Measurements from ENCODE around the gene NR2C2.

Gene NR2C2

DNA sequence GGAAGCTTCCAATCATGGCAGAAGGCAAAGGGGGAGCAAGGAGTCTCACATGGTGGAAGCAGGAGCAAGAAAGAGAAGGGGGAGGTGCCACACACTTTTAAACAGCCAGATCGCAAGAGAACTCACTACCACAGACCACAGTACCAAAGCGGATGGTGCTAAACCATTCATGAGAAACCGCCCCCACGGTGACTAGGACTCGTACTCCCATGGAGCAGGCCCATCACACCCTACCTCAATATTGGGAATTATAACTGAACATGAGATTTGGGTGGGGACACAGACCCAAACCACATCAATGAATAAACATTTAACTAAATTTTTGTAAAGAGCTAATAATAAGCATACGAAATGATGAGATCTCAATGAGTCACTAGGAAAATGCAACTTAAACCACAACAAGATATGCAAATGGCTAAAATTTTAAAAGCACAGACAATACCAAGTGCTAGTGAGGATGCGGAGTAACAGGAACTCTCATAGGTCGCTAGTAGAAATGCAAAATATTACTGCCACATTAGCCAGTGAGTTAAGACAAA lies 107.7 kb downstream of the NR2C2 start:
- in situ Hi-C loops (cut with HindIII; ENCODE audit: low sequenced_read_pairs), result no loop called here

GRCh38 chr3:15056676-15057404 lies 109.5 kb downstream of the NR2C2 start:
- in situ Hi-C loops (cut with HindIII; ENCODE audit: low sequenced_read_pairs), result no loop called here

GRCh38 chr3:15060029-15060428 lies 112.6 kb downstream of the NR2C2 start:
- in situ Hi-C loops (cut with HindIII; ENCODE audit: low sequenced_read_pairs), result no loop called here

DNA sequence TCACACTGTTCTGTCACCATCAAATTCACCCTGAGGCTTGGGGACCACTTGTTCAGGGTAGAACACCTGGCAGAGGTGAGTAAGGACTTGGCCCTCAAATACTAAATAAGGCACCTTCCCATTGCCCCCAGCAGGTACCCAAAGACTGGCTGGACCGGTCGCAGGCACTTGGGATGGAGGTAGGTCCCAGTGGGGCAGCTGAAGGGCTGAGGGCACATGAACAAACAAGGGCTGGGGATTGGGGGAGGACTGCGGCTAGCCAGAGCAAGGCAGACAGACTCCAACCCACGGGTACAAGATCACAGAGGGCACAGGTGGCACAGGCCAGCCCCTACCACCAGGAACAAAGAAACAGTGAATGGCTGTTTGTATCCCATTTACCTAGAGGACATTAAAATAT lies 115.9 kb downstream of the NR2C2 start:
- in situ Hi-C loops (cut with HindIII; ENCODE audit: low sequenced_read_pairs), result no loop called here

GRCh38 chr3:15063656-15064286 lies 116.4 kb downstream of the NR2C2 start:
- in situ Hi-C loops (cut with HindIII; ENCODE audit: low sequenced_read_pairs), result no loop called here

- in situ Hi-C loops (cut with HindIII; ENCODE audit: low sequenced_read_pairs), result no loop called here
These were observed 117.0 kb downstream of the NR2C2 start for GRCh38 chr3:15064299-15064834.

DNA sequence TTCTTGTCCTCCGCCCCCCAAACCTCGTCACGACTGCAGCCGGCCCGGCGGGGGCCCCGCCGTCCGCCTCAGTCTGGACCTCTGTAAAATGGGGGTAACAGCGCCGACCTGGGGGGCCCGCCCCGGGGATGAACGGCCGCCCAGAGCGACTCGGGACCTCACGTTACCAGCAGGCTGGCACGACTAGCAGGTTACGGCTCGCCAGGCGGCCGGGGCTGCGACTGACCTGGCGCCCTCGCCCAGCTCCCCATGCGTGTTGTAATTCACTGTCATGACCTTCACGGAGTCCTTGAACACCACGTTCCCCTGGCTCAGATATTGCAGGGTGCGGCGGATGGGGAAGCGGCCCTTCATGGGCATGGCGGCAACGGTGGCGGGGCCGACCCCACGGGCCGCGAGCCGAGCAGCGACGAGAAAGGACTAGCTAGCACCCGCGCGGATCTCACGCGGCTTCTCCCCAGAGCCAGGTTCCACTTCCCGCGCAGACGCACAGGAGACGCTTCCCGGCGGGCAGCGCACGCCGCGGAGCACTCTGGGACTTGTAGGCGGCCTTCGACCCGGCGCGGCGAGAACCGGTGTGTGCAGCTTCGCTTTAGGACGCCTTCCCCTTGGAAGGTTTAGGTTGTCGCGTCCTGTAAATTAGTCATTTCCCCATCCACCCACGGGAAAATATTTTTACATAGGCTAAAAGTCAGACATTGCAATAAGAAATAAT lies 117.6 kb downstream of the NR2C2 start, which contains the start of gene MRPS25:
TSS of gene MRPS25 (minus strand) at position 481 of the 715 bp plus-strand sequence. CDS start at position 360, 121 bp downstream.
- in situ Hi-C loops (cut with HindIII; ENCODE audit: low sequenced_read_pairs), result no loop called here

DNA sequence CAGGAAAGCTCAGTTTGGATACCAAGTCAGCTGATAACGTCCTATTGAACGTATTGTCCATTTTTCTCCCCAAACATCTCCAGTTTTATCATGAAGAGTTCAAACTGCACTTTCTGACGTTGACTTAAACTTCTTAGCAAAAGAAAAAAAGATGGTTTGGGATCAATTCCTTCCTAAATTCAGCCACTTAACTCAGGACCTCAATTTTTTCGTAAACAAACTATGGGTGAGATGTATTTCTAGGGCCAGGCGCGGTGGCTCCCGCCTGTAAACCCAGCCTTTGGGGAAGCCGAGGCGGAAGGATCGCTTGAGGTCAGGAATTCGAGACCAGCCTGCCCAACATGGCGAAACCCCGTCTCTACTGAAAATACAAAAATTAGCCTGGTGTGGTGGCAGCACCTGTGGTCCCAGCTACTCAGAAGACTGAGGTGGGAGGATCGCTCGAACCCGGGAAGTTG lies 118.2 kb downstream of the NR2C2 start:
- in situ Hi-C loops (cut with HindIII; ENCODE audit: low sequenced_read_pairs), result no loop called here

DNA sequence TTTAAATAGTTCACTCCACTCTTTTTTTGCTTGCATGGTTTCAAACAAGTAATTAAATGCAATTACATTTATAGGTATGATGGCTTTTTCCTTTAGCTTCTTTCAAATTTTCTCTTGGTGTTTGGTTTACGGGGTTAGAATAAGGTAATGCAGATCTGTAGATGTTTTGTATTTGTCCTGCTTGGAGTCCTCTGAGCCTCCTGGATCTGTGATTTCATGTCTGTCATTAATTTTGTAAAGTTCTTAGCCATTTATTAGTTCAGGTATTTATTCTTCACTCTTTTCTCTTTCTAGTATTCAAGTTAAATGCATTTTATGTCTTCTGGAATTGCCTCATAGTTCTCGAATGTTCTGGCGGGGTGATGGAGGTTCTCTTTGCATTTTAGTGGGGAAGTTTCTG lies 119.1 kb downstream of the NR2C2 start:
- in situ Hi-C loops (cut with HindIII; ENCODE audit: low sequenced_read_pairs), result no loop called here

GRCh38 chr3:15069441-15069840 lies 122.1 kb downstream of the NR2C2 start:
- in situ Hi-C loops (cut with HindIII; ENCODE audit: low sequenced_read_pairs), result no loop called here

GRCh38 chr3:15071699-15072098 lies 124.3 kb downstream of the NR2C2 start:
- in situ Hi-C loops (cut with HindIII; ENCODE audit: low sequenced_read_pairs), result no loop called here

DNA sequence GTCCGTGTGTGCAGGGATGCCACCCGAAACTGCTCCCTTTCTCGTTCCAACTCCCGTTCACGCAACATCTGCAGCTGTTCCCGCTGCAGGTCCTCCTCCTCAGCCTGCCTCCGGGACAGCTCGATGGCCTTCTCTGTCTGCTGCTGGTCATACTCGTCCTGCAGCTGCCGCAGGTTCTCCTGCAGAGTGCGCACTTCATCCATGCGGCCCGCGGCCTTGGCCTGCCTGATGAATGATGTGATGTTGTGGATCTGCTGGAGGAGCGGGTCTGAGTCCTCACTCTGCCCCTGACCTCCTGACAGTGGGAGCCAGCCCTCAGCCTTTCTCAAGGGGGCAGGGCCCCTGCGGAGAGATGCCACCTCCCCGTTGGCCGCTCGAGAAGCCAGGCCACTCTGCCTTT lies 127.1 kb downstream of the NR2C2 start:
- in situ Hi-C loops (cut with HindIII; ENCODE audit: low sequenced_read_pairs), result no loop called here

- in situ Hi-C loops (cut with HindIII; ENCODE audit: low sequenced_read_pairs), result no loop called here
These were observed 131.7 kb downstream of the NR2C2 start for GRCh38 chr3:15079091-15079490.

GRCh38 chr3:15081960-15082664 lies 134.7 kb downstream of the NR2C2 start:
- in situ Hi-C loops (cut with HindIII; ENCODE audit: low sequenced_read_pairs), result no loop called here

- in situ Hi-C loops (cut with HindIII; ENCODE audit: low sequenced_read_pairs), result no loop called here
These were observed 135.9 kb downstream of the NR2C2 start for GRCh38 chr3:15083252-15083651.

DNA sequence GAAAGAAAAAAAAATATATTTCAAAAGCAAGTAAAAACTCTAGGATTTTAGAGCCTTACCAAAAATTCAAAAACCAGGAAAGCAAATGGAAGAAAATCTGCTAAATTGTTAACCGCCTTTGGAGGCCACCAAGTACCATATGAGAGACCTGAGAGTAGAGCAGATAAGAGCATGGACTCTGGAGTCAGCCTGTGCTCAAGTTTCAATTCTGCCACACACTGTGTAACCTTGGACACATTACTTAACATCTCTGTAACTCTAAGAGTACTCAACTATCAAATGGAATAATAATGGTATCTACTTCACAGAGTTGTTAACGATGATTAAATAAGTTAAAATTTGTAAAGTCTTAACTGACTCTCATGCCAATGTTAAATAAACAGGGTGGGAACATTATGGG lies 138.9 kb downstream of the NR2C2 start:
- in situ Hi-C loops (cut with HindIII; ENCODE audit: low sequenced_read_pairs), result no loop called here

DNA sequence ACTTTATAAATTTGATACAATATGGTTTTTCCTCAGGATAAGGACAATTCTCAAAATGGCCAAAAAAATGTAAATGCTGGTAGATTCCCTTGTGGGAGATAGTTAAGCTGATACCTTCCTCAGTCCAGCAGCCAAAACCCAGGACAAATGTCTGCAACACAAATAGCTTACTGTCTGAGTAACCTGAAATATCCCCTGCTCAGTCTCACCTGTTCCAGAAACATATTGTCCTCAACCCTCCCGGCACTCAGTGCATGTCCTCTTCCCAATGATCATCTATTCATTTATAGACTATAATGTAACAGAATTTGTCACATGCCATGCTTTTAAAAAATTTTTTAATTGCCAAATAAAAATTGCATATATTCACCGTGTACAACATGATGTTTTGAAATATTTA lies 139.3 kb downstream of the NR2C2 start:
- in situ Hi-C loops (cut with HindIII; ENCODE audit: low sequenced_read_pairs), result no loop called here

GRCh38 chr3:15089201-15089600 lies 141.8 kb downstream of the NR2C2 start:
- in situ Hi-C loops (cut with HindIII; ENCODE audit: low sequenced_read_pairs), result no loop called here

DNA sequence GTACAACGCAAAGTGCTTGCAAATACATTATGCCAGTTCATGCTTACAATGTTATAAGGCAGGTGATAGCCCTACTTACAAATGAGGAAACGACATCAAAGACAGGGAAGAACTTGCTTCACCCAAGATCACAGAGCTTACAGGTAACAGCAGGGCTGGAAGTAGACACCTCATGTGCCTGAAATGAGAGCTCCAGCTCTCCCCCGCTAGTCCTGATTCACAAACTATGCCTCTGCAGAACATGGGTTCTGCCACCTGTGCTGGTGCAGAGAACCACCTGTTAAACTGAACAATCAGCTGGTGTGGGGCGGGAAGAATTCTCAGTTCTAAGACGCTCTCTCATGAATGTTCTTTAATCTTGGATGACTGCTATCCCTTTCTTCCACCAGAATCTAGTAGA lies 144.2 kb downstream of the NR2C2 start:
- in situ Hi-C loops (cut with HindIII; ENCODE audit: low sequenced_read_pairs), result no loop called here

- in situ Hi-C loops (cut with HindIII; ENCODE audit: low sequenced_read_pairs), result no loop called here
These were observed 145.3 kb downstream of the NR2C2 start for GRCh38 chr3:15092686-15093085.

All from endothelial cell of hepatic sinusoid (primary cell).